Measurements from ENCODE around the gene GFOD2. TPM values are rescaled to one million over a fixed set of nuclear protein-coding genes. Genes with fewer than 3 reads are reported as not detected.

Gene GFOD2
- total RNA-seq, 4 donors from 2014 or later: 21.9 to 32.2 (median 24.3) TPM

DNA sequence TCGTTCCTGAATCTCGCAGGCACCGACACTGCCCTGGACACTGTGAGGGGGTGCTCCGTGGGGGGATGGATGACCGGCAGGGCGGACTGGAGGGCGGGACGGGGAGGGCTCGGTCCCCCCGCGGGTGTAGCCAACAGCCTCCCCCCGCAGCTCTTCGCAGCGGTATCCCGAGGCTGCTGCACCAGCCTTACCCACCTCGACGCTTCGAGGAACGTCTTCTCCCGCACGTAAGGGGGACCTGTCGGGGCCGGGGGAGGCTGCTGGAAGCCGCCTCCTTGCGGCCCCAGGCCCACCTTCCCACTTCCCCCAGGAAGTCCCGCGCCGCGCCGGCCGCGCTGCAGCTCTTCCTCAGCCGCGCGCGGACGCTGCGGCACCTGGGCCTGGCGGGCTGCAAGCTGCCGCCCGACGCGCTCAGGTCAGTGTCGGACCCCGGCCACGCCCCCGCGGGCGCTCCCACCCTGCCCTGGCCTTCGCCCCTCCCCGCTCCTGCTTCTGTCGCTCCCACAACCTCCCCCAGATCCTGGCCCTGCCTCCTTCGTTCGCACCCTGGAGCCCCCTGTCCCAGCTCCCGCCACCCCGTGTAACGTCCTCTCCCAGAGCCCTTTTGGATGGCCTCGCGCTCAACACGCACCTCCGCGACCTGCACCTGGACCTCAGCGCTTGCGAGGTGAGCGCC, 70.9 kb downstream of the GFOD2 start:
- in situ Hi-C loops (cut with MboI; ENCODE audit: low pct_ligation_motif_present in 1 of 4, low pct_unique_long_range_greater_than_20kb in 1 of 4, low sequenced_read_pairs in 3 of 4): loop anchor here in 1 of 4 donors (10.0 kb wide), 1 partner anchor 93 kb away; no protein-coding TSS in a partner anchor
- H3K27ac ChIP-seq: no peak overlapping the region
- no peak for DNase-seq
- TF ChIP-seq POLR2AphosphoS5 (IDR thresholded peaks at IDR 0.05) (no peak), POLR2A (IDR thresholded peaks at IDR 0.05) (no peak), EP300 (IDR thresholded peaks at IDR 0.05; ENCODE audit: low read depth) (no peak)
- TF ChIP-seq, protein P1, sequence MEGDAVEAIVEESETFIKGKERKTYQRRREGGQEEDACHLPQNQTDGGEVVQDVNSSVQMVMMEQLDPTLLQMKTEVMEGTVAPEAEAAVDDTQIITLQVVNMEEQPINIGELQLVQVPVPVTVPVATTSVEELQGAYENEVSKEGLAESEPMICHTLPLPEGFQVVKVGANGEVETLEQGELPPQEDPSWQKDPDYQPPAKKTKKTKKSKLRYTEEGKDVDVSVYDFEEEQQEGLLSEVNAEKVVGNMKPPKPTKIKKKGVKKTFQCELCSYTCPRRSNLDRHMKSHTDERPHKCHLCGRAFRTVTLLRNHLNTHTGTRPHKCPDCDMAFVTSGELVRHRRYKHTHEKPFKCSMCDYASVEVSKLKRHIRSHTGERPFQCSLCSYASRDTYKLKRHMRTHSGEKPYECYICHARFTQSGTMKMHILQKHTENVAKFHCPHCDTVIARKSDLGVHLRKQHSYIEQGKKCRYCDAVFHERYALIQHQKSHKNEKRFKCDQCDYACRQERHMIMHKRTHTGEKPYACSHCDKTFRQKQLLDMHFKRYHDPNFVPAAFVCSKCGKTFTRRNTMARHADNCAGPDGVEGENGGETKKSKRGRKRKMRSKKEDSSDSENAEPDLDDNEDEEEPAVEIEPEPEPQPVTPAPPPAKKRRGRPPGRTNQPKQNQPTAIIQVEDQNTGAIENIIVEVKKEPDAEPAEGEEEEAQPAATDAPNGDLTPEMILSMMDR (IDR thresholded peaks at IDR 0.05): no peak
- intact Hi-C loops (cut with DNase I; ENCODE audit: low total_unique reads): no loop called here
- no peak overlapping the region for H3K4me3 ChIP-seq
- peaks cover 1 to 22% (median 13%) of the 10 kb centered on the region in 4 donors for H3K4me1 ChIP-seq
- H3K9me3 ChIP-seq: no peaks in the 10 kb centered on the region
- WGBS, 2 donors (ENCODE audit: low coverage in 1 of 2): 35% methylated on average over 62 of the region's 65 CpGs; no CpG with 5 or more reads in 1 of the 2 donors
- H3K36me3 ChIP-seq: no peaks in the 10 kb centered on the region
- H3K27me3 ChIP-seq: peaks cover 95% of the 10 kb centered on the region

DNA sequence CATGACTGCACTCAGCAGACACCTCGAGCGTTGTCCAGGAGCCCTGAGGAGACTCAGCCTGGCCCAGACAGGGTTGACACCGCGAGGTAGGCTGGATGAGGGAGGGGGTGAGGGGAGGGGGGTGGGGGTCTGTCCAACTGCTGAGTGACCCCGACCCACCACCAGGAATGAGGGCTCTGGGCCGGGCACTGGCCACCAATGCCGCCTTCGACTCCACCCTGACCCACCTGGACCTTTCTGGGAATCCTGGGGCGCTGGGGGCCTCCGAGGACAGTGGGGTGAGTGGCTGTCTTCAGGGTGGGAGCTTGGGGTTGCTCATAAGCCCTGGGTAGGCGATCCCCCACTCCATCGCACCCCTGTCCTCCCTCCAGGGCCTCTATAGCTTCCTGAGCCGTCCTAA, 71.4 kb downstream of the GFOD2 start:
- Histone ChIP-seq H3K4me3 (no peak overlapping the region), H3K4me1 (peaks cover 0 to 20% (median 11%) of the 10 kb centered on the region in 4 donors), H3K27me3 (peaks cover 90% of the 10 kb centered on the region), H3K9me3 (no peaks in the 10 kb centered on the region), H3K36me3 (no peaks in the 10 kb centered on the region), H3K27ac (no peak overlapping the region)
- WGBS, 2 donors (ENCODE audit: low coverage in 1 of 2): 74% methylated on average over 13 of the region's 13 CpGs; no CpG with 5 or more reads in 1 of the 2 donors
- in situ Hi-C loops (cut with MboI; ENCODE audit: low pct_ligation_motif_present in 1 of 4, low pct_unique_long_range_greater_than_20kb in 1 of 4, low sequenced_read_pairs in 3 of 4) (loop anchor here in 1 of 4 donors (10.0 kb wide), 1 partner anchor 93 kb away; no protein-coding TSS in a partner anchor), intact Hi-C loops (cut with DNase I; ENCODE audit: low total_unique reads) (no loop called here)
- TF ChIP-seq POLR2A (IDR thresholded peaks at IDR 0.05): no peak
- TF ChIP-seq POLR2AphosphoS5 (IDR thresholded peaks at IDR 0.05): no peak
- TF ChIP-seq EP300 (IDR thresholded peaks at IDR 0.05; ENCODE audit: low read depth): no peak
- TF ChIP-seq, protein P1 (IDR thresholded peaks at IDR 0.05): no peak
- DNase-seq: no peak

DNA sequence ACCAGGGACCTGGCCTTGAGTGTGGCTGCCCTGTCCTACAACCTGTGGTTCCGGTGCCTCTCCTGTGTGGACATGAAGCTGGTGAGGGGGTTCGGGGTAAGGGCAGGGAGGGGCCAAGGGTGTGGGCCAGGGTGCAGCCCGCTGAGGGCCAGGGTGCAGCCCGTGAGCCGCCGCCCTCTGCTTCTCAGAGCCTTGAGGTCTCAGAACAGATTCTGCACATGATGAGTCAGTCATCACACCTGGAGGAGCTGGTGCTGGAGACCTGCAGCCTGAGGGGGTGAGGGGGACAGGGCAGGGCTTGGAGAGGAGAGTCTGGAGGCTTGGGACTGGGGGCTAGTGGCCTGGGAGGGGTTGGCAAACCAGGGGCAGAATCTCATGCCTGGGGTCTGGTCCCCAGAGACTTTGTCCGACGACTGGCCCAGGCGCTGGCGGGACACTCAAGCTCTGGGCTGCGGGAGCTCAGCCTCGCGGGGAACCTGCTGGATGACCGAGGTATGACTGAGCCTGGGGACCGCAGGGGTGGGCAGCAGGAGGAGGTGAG, 71.9 kb downstream of the GFOD2 start:
- peaks cover 85% of the 10 kb centered on the region for H3K27me3 ChIP-seq
- TF ChIP-seq POLR2A (IDR thresholded peaks at IDR 0.05): no peak
- no peak for TF ChIP-seq EP300 (IDR thresholded peaks at IDR 0.05; ENCODE audit: low read depth)
- TF ChIP-seq POLR2AphosphoS5 (IDR thresholded peaks at IDR 0.05): no peak
- TF ChIP-seq, protein P1 (IDR thresholded peaks at IDR 0.05): no peak
- H3K9me3 ChIP-seq: no peaks in the 10 kb centered on the region
- WGBS, 2 donors (ENCODE audit: low coverage in 1 of 2): 76% methylated on average over 15 of the region's 15 CpGs; no CpG with 5 or more reads in 1 of the 2 donors
- H3K27ac ChIP-seq: no peak overlapping the region
- peaks cover 0 to 24% (median 11%) of the 10 kb centered on the region in 4 donors for H3K4me1 ChIP-seq
- in situ Hi-C loops (cut with MboI; ENCODE audit: low pct_ligation_motif_present in 1 of 4, low pct_unique_long_range_greater_than_20kb in 1 of 4, low sequenced_read_pairs in 3 of 4) (loop anchor here in 1 of 4 donors (10.0 kb wide), 1 partner anchor 92 kb away; no protein-coding TSS in a partner anchor), intact Hi-C loops (cut with DNase I; ENCODE audit: low total_unique reads) (no loop called here)
- no peak for DNase-seq
- H3K36me3 ChIP-seq: no peaks in the 10 kb centered on the region
- H3K4me3 ChIP-seq: no peak overlapping the region

DNA sequence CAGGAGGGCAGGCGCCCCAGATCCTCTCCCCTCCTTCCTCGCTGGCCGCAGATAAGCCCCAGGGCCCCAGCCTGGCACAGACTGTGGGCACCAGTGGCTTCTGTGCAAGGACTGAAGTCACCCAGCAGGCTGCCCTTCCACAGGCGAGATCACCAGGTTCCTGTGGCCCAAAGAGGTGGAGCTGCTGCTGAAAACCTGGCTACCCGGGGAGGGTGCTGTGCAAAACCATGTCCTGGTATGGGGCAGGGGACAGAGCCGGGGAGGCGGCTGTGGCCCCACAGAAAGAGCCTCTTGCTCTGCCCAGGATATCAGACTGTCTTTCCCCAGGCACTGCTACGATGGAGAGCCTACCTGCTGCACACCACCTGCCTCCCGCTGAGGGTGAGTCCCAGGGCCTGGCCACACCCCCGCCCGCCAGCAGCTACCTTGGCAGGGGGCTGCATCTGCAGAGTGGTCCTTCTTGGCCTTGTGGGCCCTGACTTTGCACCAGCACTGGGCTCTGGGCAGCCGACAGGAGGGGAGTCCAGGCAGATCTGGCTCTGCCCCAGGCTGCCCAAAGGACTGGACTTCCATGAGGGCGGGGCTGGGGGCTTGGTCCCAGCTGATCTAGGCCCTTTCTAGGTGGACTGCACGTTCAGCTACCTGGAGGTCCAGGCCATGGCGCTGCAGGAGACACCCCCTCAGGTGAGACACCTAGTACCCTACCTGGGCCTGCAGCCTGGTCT, 73.6 kb downstream of the GFOD2 start:
- TF ChIP-seq POLR2A (IDR thresholded peaks at IDR 0.05) (no peak), POLR2AphosphoS5 (IDR thresholded peaks at IDR 0.05) (no peak), EP300 (IDR thresholded peaks at IDR 0.05; ENCODE audit: low read depth) (no peak)
- TF ChIP-seq, protein P1 (IDR thresholded peaks at IDR 0.05): no peak
- Histone ChIP-seq H3K4me3 (peak overlapping the region in 3 of 4 donors; percentile 18 to 50 (median 39)), H3K36me3 (no peaks in the 10 kb centered on the region), H3K27ac (peak overlapping the region in 2 of 4 donors; percentile 19 to 35), H3K9me3 (no peaks in the 10 kb centered on the region), H3K27me3 (peaks cover 68% of the 10 kb centered on the region), H3K4me1 (peaks cover 0 to 28% (median 11%) of the 10 kb centered on the region in 4 donors)
- DNase-seq: no peak
- in situ Hi-C loops (cut with MboI; ENCODE audit: low pct_ligation_motif_present in 1 of 4, low pct_unique_long_range_greater_than_20kb in 1 of 4, low sequenced_read_pairs in 3 of 4): loop anchor here in 1 of 4 donors (10.0 kb wide), 1 partner anchor 91 kb away; no protein-coding TSS in a partner anchor
- 58% methylated on average over 9 of the region's 15 CpGs; no CpG with 5 or more reads in 1 of the 2 donors for WGBS, 2 donors (ENCODE audit: low coverage in 1 of 2)
- intact Hi-C loops (cut with DNase I; ENCODE audit: low total_unique reads): no loop called here

Measured in transverse colon (tissue), 4 donors.